ENCODE measurements around the gene CALCOCO2. TPM values are rescaled to one million over a fixed set of nuclear protein-coding genes. Genes with fewer than 3 reads are reported as not detected.
"Not testable (repeated sequence)": the region's sequence is repeated elsewhere in the genome, so short reads cannot be mapped to it uniquely, and the experiment has no call there.

CALCOCO2 gene
- total RNA-seq, 2 experiments from 2014 or later, result 165 to 170 TPM

DNA sequence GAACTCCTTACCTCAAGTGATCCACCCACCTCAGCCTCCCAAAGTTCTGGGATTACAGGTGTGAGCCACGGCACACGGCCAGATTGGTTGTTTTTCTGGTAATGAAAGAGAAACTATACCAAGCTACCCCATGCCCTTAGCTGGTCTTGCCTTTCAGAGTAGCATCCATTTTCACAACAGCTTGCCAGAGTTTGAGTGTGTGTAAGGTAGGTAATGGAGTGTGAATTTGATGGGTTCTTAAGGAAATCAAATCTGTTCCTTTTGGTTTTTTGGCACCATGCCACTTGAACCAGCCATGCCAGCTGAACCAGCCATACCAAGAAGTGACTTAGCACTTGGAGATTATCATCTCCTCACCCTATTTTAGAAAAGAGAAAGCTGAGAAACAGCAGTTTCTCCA is 5.1 kb downstream of the CALCOCO2 start:
- Mint-ChIP-seq H3K9me3 (ENCODE audit: low read depth) (no peaks in the 10 kb centered on the region), H3K4me3 (peak overlapping the region; percentile 6), H3K27ac (peak overlapping the region; percentile 61), H3K4me1 (peaks cover 92% of the 10 kb centered on the region), H3K36me3 (peaks cover 41% of the 10 kb centered on the region), H3K27me3 (no peaks in the 10 kb centered on the region)
- DNase-seq (no peak), ATAC-seq (no peak)
- CTCF ChIA-PET, result interaction anchor here (0.8 to 4.1 kb wide), 8 partner anchors 10 to 756 kb away, joined by 3 to 20 read pairs (median 3); partner anchors contain the start of gene ATP5MC1

DNA sequence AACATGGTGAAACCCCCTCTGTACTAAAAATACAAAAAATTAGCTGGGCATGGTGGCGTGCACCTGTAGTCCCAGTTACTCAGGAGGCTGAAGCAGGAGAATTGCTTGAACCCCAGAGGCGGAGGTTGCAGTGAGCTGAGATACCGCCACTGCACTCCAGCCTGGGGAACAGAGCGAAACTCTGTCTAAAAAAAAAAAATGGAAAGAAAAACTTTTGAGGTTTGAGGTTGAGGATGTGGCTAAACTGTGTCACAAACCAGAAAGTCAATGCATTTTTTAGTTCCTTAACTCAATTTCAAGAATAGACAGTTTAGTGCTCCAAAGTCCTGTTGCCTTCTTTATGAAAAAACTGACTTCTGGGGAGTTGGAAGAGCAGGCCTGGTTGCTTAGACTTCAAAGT is 6.6 kb downstream of the CALCOCO2 start:
- CTCF ChIA-PET, result interaction anchor here (1.4 to 4.1 kb wide), 2 partner anchors 41 to 159 kb away, joined by 3 to 20 read pairs; no protein-coding TSS in a partner anchor
- Mint-ChIP-seq H3K36me3 (peaks cover 48% of the 10 kb centered on the region), H3K4me3 (peak overlapping the region; percentile 66), H3K27ac (peak overlapping the region; percentile 91), H3K4me1 (peaks cover 93% of the 10 kb centered on the region)
- H3K27me3 Mint-ChIP-seq; H3K9me3 Mint-ChIP-seq (ENCODE audit: low read depth): not testable (repeated sequence)
- DNase-seq (peak; percentile 53), ATAC-seq (peak; percentile 28)

DNA sequence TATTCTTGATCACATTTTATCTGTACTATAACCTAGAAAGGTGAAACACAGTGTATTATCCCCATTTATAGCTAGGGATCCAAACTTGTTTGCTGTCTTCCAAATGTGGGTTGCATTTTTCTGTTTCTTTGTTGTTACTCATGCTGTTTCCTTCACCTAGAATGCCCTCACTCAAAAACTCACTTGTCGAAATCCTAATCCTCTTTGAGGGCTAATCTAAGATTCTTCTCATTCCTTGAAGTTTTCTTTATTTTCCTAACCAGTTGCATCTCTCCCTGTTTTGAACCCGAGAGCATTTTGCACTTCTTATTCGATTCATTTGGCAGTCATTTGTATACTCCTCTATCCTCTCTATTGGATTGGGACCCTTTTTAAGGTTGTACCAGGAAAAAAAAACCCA is 9.6 kb downstream of the CALCOCO2 start:
- CTCF ChIA-PET, result interaction anchor here (1.4 to 4.7 kb wide), 4 partner anchors 9 to 44 kb away, joined by 3 to 31 read pairs (median 16); partner anchors contain the start of gene CALCOCO2
- ATAC-seq (no peak), DNase-seq (no peak)
- Mint-ChIP-seq H3K4me3 (peak overlapping the region; percentile 26), H3K36me3 (peaks cover 61% of the 10 kb centered on the region), H3K27me3 (no peaks in the 10 kb centered on the region), H3K27ac (peak overlapping the region; percentile 89), H3K4me1 (peaks cover 73% of the 10 kb centered on the region), H3K9me3 (ENCODE audit: low read depth) (no peaks in the 10 kb centered on the region)

DNA sequence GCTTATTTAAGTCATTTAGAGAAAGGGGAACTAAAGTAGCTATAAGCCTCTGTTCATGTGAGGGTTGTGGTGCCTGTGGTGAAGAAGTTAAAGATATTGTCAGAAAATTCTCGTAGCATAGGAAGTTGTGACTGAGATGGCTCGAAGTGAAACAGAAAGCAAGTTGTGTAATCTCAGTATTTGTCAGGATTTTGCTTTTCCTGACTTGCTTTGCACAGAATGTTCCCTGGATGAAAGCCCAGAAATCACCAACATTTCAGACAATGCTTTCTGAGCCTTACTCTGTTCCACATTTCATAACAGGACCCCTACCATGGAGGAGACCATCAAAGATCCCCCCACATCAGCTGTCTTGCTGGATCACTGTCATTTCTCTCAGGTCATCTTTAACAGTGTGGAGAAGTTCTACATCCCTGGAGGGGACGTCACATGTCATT is 10.6 kb downstream of the CALCOCO2 start:
- no peaks in the 10 kb centered on the region for H3K9me3 Mint-ChIP-seq (ENCODE audit: low read depth)
- H3K4me1 Mint-ChIP-seq, result peaks cover 63% of the 10 kb centered on the region
- ATAC-seq, result peak; percentile 92
- H3K27me3 Mint-ChIP-seq, result no peaks in the 10 kb centered on the region
- CTCF ChIA-PET, result interaction anchor here (0.7 to 4.7 kb wide), 11 partner anchors 10 to 239 kb away, joined by 3 to 31 read pairs (median 4); partner anchors contain the start of genes CALCOCO2 and TTLL6
- H3K36me3 Mint-ChIP-seq, result peaks cover 60% of the 10 kb centered on the region
- H3K4me3 Mint-ChIP-seq, result peak overlapping the region; percentile 63
- DNase-seq, result peak; percentile 84
- H3K27ac Mint-ChIP-seq, result peak overlapping the region; percentile 89

DNA sequence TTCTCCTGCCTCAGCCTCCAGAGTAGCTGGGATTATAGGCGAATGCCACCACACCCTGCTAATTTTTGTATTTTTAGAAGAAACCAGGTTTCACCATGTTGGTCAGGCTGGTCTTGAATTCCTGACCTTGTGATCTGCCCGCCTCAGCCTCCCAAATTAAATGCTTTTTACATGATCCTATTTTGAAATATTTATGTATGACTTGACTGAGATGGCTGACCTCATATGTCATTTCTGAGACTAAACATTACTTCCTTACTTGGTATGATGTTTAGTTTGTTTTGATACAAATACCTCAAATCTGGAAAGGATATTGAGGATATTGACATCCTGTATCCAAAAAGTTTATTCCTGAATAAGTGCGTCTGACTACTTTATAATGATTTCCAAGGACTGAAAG is 11.9 kb downstream of the CALCOCO2 start:
- no peak overlapping the region for H3K4me3 Mint-ChIP-seq

DNA sequence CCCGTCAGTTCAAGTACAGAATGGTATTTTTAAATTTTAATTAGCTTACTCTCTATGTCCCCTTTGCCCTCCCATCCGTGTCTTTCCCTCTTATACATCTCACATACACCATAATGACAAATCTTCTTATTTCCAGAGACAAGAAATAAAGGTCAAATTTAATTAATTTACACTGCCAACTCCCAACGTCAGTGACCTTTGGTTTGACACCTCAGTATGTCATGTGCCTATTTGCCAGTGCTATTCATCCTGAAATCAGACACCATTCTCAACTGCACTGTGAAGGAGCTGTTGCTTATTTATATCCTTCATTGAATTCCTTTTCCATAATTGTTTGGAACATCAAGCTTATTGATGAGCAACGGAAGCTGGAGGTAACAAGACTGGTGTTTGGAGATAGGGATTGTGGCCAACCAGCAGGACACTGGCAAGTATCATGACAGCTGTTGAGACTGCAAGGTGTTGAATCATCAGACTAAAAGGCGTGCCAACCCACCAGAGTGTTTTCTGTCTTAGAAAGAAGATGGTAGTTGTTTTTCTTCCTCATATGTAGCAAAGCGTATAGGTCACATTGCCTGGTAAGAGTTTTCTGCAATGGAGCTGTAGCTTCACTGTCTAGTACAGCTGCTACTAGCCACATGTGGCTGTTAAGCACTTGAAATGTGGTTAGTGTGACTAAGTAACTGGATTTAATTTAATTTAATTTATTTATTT is 12.5 kb downstream of the CALCOCO2 start:
- peaks cover 44% of the 10 kb centered on the region for H3K4me1 Mint-ChIP-seq
- H3K9me3 Mint-ChIP-seq (ENCODE audit: low read depth), result no peaks in the 10 kb centered on the region
- no peak for DNase-seq
- H3K4me3 Mint-ChIP-seq, result no peak overlapping the region
- ATAC-seq, result no peak
- CTCF ChIA-PET, result interaction anchor here (0.9 to 4.7 kb wide), 7 partner anchors 12 to 41 kb away, joined by 3 to 31 read pairs (median 7); partner anchors contain the start of genes CALCOCO2 and TTLL6
- H3K27ac Mint-ChIP-seq, result peak overlapping the region; percentile 41
- H3K36me3 Mint-ChIP-seq, result peaks cover 58% of the 10 kb centered on the region
- H3K27me3 Mint-ChIP-seq, result no peaks in the 10 kb centered on the region

More for the DNA sequence above, 11.9 kb downstream of the CALCOCO2 start:
- H3K9me3 Mint-ChIP-seq (ENCODE audit: low read depth), result no peaks in the 10 kb centered on the region
- no peaks in the 10 kb centered on the region for H3K27me3 Mint-ChIP-seq
- no peak for ATAC-seq
- H3K36me3 Mint-ChIP-seq, result peaks cover 55% of the 10 kb centered on the region
- CTCF ChIA-PET, result interaction anchor here (0.9 to 4.7 kb wide), 7 partner anchors 12 to 41 kb away, joined by 3 to 31 read pairs (median 10); partner anchors contain the start of genes CALCOCO2 and TTLL6
- no peak overlapping the region for H3K27ac Mint-ChIP-seq
- no peak for DNase-seq
- H3K4me1 Mint-ChIP-seq, result peaks cover 50% of the 10 kb centered on the region

DNA sequence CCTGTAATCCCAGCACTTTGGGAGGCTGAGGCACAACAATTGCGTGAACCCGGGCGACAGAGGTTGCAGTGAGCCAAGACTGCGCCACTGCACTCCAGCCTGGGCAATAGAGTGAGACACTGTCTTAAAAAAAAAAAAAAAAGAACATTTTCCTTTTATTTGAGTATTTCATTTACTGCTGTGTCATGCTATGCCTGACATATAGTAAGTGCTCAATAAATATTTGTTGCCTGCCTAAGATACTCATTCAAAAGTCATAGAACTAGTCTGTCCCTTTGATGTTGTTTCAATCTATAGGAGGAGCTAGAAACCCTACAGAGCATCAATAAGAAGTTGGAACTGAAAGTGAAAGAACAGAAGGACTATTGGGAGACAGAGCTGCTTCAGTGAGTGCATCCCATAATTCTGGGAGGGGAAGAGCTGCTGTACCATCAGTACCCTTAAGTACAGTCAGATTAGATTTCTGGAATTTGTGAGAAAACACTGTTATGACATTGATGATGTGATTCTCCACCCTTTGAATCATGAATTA is 20.0 kb downstream of the CALCOCO2 start:
- H3K36me3 Mint-ChIP-seq, result peaks cover 54% of the 10 kb centered on the region
- peak overlapping the region; percentile 76 for H3K27ac Mint-ChIP-seq
- peak overlapping the region; percentile 5 for H3K4me3 Mint-ChIP-seq
- no peaks in the 10 kb centered on the region for H3K9me3 Mint-ChIP-seq (ENCODE audit: low read depth)
- peaks cover 19% of the 10 kb centered on the region for H3K4me1 Mint-ChIP-seq
- CTCF ChIA-PET, result interaction anchor here (0.8 to 4.2 kb wide), 10 partner anchors 9 to 113 kb away, joined by 3 to 27 read pairs (median 6); no protein-coding TSS in a partner anchor
- no peaks in the 10 kb centered on the region for H3K27me3 Mint-ChIP-seq
- DNase-seq, result no peak
- peak; percentile 85 for ATAC-seq

DNA sequence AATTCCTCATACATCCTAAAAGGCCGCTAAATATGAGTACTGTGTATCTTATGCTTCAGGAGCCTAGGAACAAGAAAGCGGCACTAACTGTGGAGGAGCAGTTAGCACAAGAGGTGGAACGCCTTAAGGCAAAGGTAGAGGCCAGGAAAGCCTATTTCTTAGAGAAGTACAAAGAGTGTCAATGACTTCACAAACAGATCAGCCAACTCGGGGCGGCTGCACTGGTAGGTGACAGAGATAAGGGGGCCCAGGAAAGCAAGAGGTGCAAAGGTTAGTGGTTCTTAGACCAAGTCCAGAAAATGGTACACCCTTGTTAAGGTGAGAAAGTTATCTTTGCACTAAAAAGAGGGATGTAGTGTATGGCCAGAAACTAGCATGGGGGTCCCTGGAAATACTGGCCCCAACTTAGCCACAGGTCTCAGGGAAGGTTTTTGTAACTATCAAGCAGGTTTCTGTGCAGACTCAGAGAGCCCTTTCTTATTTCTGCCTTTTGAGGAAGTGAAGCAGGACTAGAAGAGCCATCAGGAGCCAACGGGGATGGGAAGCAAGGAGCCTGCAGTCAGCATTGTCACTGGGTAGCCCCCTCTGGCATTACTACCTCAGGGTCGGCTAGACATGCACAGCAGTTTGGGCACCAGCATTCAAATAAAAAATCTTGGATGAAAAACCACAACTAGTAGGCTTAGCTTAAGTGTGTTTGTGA is 24.1 kb downstream of the CALCOCO2 start:
- peaks cover 43% of the 10 kb centered on the region for H3K36me3 Mint-ChIP-seq
- H3K27ac Mint-ChIP-seq, result no peak overlapping the region
- no peak for ATAC-seq
- H3K27me3 Mint-ChIP-seq, result no peaks in the 10 kb centered on the region
- peaks cover 26% of the 10 kb centered on the region for H3K4me1 Mint-ChIP-seq
- H3K9me3 Mint-ChIP-seq (ENCODE audit: low read depth), result no peaks in the 10 kb centered on the region
- no peak for DNase-seq
- CTCF ChIA-PET, result interaction anchor here (1.1 kb wide), 1 partner anchor 24 kb away, joined by 3 read pairs; no protein-coding TSS in a partner anchor
- H3K4me3 Mint-ChIP-seq, result no peak overlapping the region

DNA sequence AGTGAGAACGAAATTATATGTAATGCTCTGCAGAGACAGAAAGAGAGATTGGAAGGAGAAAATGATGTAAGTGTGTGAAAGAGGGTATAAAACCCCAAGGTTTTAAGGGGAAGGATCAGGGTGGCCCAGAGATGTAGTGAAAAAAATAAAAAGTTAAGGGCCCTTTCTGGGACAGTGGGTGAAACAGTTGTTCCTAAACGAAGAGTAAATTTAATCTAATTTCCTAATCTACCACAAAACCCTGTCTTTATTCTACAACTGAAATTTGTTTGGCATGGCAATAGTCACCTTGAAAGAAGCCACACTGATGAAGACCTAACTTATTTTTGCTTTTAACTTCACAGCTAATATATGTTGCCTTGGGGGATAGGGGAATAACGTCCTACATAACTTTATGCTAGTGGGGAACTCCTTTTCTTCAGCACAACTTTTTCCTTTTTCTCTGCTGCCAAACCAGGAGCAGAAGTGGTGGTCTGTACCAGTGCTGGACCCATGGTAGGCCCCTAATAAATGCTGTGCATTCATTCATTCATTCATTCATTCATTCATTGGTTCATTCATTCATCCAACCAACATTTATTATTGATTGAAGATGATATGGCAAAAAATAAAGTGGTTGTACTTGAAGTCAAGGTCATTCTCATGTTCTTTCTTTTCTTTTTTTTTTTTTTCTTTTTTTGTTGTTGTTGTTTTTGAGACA is 25.4 kb downstream of the CALCOCO2 start:
- H3K27me3 Mint-ChIP-seq, result no peaks in the 10 kb centered on the region
- H3K9me3 Mint-ChIP-seq (ENCODE audit: low read depth), result no peaks in the 10 kb centered on the region
- peaks cover 48% of the 10 kb centered on the region for H3K36me3 Mint-ChIP-seq
- peaks cover 20% of the 10 kb centered on the region for H3K4me1 Mint-ChIP-seq
- H3K27ac Mint-ChIP-seq, result peak overlapping the region; percentile 53
- DNase-seq, result no peak
- H3K4me3 Mint-ChIP-seq, result no peak overlapping the region
- CTCF ChIA-PET, result no interaction called here
- ATAC-seq, result no peak

DNA sequence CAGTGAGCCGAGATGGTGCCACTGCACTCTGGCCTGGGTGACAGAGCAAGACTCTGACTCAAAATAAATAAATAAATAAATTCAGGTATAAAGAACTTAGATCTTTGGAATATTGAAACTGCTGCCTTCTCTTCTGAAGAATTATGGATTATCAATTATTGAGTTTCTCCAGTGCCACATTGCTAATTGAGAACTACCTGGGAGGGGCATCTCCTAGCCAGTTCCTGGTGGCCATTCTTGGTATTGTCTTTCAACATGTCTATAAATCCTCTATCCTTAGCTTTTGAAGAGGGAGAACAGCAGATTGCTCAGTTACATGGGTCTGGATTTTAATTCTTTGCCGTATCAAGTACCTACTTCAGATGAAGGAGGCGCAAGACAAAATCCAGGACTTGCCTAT is 29.2 kb downstream of the CALCOCO2 start:
- no peaks in the 10 kb centered on the region for H3K27me3 Mint-ChIP-seq
- no peak for ATAC-seq
- H3K36me3 Mint-ChIP-seq, result peaks cover 53% of the 10 kb centered on the region
- DNase-seq, result no peak
- no peaks in the 10 kb centered on the region for H3K9me3 Mint-ChIP-seq (ENCODE audit: low read depth)
- no peak overlapping the region for H3K27ac Mint-ChIP-seq
- no peak overlapping the region for H3K4me3 Mint-ChIP-seq
- CTCF ChIA-PET, result interaction anchor here (1.2 to 2.0 kb wide), 4 partner anchors 14 to 181 kb away, joined by 3 to 7 read pairs (median 4); no protein-coding TSS in a partner anchor
- peaks cover 23% of the 10 kb centered on the region for H3K4me1 Mint-ChIP-seq

DNA sequence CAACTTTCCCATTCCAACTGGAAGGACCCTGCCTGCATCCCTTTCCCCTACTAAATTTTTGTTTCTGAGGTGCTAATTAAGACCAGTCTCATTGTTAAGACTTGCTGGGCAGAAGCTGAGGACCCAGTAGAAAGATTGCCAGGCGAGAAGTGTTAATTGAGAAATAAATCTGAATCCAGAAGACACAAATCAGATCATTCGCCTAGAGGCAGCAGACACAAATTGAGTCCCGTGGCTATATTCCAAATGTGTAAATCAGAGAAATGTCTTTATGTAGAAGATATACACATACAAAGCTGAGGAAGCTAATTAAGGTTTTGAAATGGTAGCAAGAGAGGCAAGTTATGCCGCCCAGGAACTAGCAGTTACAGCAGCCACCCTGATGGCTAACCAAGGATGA is 29.6 kb downstream of the CALCOCO2 start:
- H3K27me3 Mint-ChIP-seq, result no peaks in the 10 kb centered on the region
- H3K36me3 Mint-ChIP-seq, result peaks cover 52% of the 10 kb centered on the region
- no peaks in the 10 kb centered on the region for H3K9me3 Mint-ChIP-seq (ENCODE audit: low read depth)
- ATAC-seq (no peak), DNase-seq (no peak)
- peaks cover 21% of the 10 kb centered on the region for H3K4me1 Mint-ChIP-seq
- no peak overlapping the region for H3K4me3 Mint-ChIP-seq
- CTCF ChIA-PET, result interaction anchor here (1.2 to 2.0 kb wide), 5 partner anchors 14 to 182 kb away, joined by 3 to 7 read pairs (median 4); no protein-coding TSS in a partner anchor
- no peak overlapping the region for H3K27ac Mint-ChIP-seq

DNA sequence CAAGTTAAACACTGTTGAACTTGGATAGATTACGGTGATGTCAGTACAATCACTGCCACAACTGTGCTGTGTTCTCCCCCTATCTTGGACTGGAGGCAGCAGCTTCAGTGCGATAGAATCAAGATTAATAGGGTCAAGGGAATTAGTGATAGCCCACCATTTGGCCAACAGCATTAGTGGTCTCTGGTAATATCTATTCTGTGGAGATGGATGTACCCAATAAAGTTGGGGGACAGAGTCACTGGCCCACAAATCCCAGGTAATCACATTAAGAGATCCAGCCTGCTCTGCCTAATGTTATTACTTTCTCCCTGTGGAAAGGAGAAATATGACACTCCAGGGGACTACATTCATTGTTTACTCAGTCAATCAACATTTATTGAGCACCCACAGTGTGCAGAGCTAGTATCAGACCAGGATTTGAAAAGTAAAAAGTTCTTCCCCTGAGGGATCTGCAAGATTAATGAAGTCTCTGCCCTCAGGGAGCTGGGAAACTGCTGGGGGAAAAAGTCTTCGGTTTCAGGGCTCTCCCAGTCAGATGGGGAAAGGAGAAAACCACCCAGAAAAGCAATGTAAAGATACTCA is 38.2 kb downstream of the CALCOCO2 start:
- Mint-ChIP-seq H3K9me3 (ENCODE audit: low read depth) (no peaks in the 10 kb centered on the region), H3K27ac (no peak overlapping the region), H3K4me3 (no peak overlapping the region), H3K4me1 (peaks cover 8% of the 10 kb centered on the region), H3K27me3 (no peaks in the 10 kb centered on the region), H3K36me3 (peaks cover 15% of the 10 kb centered on the region)
- ATAC-seq (no peak), DNase-seq (no peak)
- CTCF ChIA-PET, result interaction anchor here (1.4 to 2.1 kb wide), 3 partner anchors 10 to 64 kb away, joined by 3 to 7 read pairs (median 6); no protein-coding TSS in a partner anchor
